ENCODE results near the gene FOXL1.

DNA sequence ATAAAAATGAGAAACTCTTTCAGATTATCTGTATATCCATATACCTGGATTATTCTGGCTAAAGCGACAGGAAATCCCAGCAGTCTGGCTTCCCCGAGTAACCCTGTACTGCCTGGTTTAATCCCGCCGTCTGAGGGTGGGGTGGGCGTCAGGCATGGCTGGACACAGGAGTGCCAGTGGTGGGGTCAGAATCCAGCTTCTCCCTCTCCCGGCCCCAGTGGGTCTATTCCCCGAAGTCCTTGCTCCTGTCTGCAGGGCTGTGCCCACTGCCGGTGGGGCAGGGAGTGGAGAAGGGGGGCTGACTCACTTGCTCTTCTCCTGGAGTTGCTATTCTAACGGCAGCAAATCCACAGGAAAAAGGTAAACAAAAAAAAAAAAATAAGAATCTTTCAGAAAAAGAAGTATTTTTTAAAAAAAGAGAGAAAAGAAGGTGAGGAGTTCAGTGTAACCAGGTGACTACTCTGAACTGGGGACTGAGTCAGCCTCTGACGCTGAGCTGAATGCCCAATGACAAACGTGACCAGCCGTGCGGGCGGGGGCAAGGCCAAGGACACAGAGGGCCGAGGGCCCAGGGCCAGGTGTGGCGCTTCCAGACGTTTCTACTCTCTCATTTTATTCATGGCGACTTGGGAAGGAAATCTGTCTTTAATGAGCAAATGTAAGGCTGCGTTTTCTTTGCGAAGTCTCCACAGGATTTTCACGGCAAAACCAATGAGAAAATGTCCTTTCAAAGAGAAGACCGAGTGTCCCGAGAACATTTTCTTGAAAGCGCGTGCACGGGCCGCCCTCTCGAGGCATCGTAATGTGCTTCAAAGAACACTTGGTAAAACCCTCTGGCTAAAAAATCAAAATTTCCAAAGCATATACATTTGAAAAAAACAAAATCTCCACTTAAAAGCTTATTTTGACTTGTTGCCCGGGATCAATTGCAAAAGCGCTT, 47.8 kb upstream of the FOXL1 start:
- TF ChIP-seq POLR2AphosphoS5 (IDR thresholded peaks at IDR 0.05; ENCODE audit: borderline replicate concordance, low read depth, low read length), result no peak
- no peak for TF ChIP-seq FOXP2 (optimal IDR thresholded peaks at IDR 0.05; ENCODE audit: control extremely low read depth, extremely low read length, insufficient read depth)
